Coronary artery (tissue), 2 donors: ENCODE results near the gene SCLT1.

Source experiments
- DNase-seq: peaks from one replicate; pipeline ENCODE4 v3.0.0-alpha.2; 2017; ENCODE audit warnings: low spot score
- H3K27ac ChIP-seq, 2 donors: fragments of 200-600 bp; sonication (generic); one replicate each; pipeline ENCODE4 v1.5.1; 2016 to 2019
- H3K4me3 ChIP-seq: fragments of 200-600 bp; sonication (generic); 2 replicates; pipeline ENCODE4 v1.5.1; 2016; ENCODE audit warnings: mild to moderate bottlenecking, moderate library complexity
- TF ChIP-seq, protein P1 (sequence below): fragments of 200-600 bp; sonication (generic); IDR thresholded peaks from one replicate; pipeline ENCODE4 v1.5.1; 2019; ENCODE audit warnings: antibody characterized with exemption

Gene SCLT1

DNA sequence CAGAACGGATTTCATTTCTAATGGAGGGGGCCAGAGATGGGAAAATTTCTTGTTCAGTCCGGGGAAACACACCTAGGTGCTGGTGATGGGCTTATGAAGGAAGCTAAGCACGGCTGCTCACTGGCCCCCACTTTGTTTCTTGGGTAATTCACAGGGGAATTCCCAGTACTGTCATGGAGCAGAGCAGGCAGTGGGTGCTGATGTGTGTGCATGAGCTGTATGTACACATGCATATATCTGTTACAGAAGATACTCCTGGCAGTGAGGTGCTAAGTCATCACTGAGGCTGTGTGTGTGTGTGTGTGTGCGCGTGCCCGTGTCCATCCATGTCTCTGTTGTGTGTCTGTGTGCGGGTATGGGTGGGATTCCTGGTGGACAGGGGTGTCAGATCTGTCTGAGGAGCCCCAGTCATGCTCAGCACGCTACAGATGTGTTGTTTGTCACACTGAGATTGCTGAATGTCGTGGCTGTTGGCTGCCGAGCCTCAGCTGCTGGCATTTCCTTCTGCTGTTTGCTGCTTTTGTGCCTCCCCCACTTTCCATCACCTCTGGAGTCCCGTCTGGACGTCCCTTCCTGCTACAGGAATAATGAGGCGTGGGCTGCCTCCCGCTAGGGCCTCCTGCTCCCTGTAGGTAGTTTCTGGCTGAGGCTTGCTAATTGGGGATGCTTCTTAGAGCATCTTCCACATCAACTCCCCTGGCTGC lies 230.6 kb downstream of the SCLT1 start:
- no peak for DNase-seq
- Histone ChIP-seq H3K4me3 (peak overlapping the region; percentile 4), H3K27ac (peak overlapping the region; percentile 12 to 61)
- TF ChIP-seq, protein P1, sequence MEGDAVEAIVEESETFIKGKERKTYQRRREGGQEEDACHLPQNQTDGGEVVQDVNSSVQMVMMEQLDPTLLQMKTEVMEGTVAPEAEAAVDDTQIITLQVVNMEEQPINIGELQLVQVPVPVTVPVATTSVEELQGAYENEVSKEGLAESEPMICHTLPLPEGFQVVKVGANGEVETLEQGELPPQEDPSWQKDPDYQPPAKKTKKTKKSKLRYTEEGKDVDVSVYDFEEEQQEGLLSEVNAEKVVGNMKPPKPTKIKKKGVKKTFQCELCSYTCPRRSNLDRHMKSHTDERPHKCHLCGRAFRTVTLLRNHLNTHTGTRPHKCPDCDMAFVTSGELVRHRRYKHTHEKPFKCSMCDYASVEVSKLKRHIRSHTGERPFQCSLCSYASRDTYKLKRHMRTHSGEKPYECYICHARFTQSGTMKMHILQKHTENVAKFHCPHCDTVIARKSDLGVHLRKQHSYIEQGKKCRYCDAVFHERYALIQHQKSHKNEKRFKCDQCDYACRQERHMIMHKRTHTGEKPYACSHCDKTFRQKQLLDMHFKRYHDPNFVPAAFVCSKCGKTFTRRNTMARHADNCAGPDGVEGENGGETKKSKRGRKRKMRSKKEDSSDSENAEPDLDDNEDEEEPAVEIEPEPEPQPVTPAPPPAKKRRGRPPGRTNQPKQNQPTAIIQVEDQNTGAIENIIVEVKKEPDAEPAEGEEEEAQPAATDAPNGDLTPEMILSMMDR: no peak

DNA sequence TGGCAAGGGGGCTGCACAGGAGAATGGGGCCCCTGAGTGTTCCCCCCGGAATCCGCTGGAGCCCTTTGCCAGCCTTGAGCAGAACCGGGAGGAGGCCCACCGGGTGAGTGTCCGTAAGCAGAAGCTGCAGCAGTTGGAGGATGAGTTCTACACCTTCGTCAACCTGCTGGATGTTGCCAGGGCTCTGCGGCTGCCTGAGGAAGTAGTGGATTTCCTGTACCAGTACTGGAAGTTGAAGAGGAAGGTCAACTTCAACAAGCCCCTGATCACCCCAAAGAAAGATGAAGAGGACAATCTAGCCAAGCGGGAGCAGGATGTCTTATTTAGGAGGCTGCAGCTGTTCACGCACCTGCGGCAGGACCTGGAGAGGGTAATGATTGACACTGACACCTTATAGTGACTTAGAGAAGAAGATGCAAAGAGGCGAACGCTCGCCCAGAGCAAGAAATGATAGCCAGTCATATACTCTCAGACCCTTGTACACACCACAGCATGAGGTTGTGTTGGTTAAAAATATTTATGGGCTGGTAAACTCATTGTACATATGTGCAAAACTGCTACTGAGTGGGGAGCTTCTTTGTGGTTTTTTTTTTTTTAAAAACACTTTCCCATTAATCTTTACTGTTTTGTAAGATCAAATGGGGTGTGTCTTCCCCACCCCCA lies 231.4 kb downstream of the SCLT1 start:
- Histone ChIP-seq H3K4me3 (no peak overlapping the region), H3K27ac (no peak overlapping the region)
- no peak for DNase-seq
- TF ChIP-seq, protein P1: no peak

DNA sequence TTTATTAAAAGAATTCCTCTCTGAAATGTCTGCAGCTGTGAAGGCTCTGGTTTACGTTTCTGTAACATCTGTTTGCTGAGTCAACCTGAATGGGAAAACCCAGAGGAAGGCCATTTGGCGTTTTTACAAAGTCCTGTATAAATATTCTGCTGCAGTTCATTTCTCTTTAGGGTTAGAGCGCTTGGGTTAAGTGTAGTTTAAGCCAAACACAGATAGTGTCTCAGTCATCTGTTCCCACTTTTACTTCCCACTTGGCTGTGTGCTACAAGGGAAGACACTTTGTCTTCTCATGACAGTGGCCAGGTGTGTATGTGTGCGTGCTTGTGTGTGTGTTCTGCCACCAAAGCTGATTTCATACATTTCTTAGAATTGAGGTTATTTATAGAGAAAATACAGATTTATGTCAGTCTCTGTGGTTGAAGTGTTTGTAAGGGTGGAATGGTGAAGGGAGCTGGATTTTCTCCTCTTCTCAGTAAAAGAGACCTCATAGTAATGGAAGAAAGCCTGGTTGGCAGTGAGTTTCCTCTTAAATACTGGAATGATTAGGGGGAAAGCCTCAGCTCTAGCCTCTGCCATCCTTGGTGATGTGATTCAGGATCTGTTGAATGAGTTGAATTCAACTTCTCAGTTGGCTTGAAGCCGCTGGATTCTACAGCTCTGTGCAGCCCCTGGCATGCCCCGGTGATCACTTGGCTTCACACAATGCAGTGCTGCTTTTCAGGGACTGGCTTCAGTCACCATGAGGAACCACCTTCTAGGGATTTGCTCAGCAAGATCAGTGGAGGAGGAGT lies 233.3 kb downstream of the SCLT1 start:
- peak overlapping the region in 1 of 2 donors; percentile 26 for H3K27ac ChIP-seq
- TF ChIP-seq, protein P1: no peak
- no peak overlapping the region for H3K4me3 ChIP-seq
- no peak for DNase-seq

DNA sequence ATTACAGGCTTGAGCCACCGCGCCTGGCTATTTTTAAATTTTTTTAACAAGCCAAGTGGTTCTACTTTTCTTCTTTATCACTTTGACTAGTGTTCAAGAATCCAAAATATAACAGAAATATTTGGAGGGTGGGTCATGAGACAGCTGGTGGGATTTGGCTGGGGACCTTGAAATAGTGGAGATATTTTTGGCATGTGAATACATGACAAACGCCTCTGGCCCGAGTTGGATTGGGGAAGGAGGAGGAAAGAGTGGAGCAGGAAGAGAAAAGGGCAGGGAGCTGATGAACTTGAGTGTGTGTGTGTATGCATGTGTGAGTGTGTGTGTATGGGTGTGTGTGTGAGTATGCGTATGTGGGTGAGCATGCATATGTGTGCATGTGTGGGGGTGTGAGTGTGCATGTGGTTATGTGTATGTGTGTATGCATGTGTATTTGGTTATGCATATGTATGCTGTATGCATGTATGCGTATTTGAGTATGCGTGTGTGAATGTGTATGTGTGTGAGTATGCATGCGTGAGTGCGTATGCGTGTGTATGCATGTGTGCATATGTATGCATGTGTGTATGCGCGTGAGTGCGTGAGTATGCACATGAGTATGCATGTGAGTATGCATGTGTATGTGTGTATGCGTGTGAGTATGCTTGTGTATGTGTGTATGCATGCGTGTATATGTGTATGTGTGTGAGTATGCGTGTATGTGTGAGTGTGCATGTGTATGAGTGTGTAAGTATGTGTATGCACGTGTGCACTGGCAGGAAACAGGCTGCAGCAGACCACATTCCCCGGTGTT lies 234.3 kb downstream of the SCLT1 start:
- no peak overlapping the region for H3K4me3 ChIP-seq
- DNase-seq: no peak
- TF ChIP-seq, protein P1: no peak
- peak overlapping the region in 1 of 2 donors; percentile 59 for H3K27ac ChIP-seq

DNA sequence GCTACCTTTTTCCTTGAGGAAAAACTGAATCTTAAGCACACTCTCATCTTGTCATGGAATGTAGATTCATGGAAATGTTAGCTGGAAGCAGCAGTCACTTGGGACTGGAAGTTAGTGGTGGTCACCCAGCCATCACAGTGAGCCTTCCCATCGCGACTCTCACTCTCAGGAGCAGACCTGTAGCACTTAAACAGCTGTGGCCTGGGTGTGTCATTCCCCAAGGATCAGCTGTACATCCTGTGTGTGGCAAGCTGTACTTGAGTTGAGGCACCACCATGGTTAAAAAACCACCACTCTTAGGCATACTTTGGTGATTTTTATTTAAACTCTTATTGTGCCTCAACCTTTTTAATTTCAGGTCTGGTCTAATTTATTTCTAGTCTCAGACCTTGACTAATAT lies 237.1 kb downstream of the SCLT1 start:
- TF ChIP-seq, protein P1: no peak
- Histone ChIP-seq H3K27ac (no peak overlapping the region), H3K4me3 (no peak overlapping the region)
- no peak for DNase-seq

DNA sequence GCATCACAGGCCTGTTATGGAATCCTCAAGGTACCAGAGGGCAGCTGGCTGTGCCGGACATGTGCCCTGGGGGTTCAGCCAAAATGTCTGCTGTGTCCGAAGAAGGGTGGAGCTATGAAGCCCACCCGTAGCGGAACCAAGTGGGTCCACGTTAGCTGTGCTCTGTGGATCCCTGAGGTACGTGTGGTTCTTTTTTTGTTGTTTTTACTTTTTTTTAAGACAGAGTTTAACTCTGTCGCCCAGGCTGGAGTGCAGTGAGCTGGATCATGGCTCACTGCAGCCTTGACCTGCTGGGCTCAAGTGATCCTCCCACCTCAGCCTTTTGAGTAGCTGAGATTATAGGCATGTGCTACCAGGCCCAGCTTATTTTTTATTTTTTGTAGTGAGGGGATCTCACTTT lies 237.7 kb downstream of the SCLT1 start:
- no peak overlapping the region for H3K4me3 ChIP-seq
- TF ChIP-seq, protein P1: no peak
- DNase-seq: no peak
- H3K27ac ChIP-seq: no peak overlapping the region
